WERI-Rb-1 (cell line): Measurements from ENCODE around the gene STOM.

ENCODE experiments used
- DNase-seq: peaks from one replicate; pipeline ENCODE4 v3.0.0-alpha.2; 2020
- H3K27ac ChIP-seq: fragments of 250-450 bp; sonication (Bioruptor Pico); 2 replicates; pipeline ENCODE4 v1.5.1; 2020; ENCODE audit warnings: mild to moderate bottlenecking, moderate library complexity
- H3K27me3 ChIP-seq: fragments of 250-450 bp; sonication (Bioruptor Pico); 2 replicates; pipeline ENCODE4 v1.5.1; 2021; ENCODE audit warnings: mild to moderate bottlenecking, low read depth, moderate library complexity; ENCODE audit not compliant: insufficient read depth, severe bottlenecking
- H3K36me3 ChIP-seq: fragments of 250-450 bp; sonication (Bioruptor Pico); 2 replicates; pipeline ENCODE4 v1.5.1; 2020; ENCODE audit warnings: mild to moderate bottlenecking, moderate library complexity
- H3K4me3 ChIP-seq: 2 replicates; pipeline ENCODE4 v1.5.1; 2011; ENCODE audit warnings: low read depth, mild to moderate bottlenecking, control low read depth, low read length
- H3K9me3 ChIP-seq: fragments of 250-450 bp; sonication (Bioruptor Pico); 2 replicates; pipeline ENCODE4 v1.5.1; 2021; ENCODE audit warnings: mild to moderate bottlenecking, moderate library complexity; ENCODE audit not compliant: severe bottlenecking
- CTCF ChIP-seq: IDR thresholded peaks from 2 replicates; pipeline ENCODE4 v1.5.1; 2011; ENCODE audit warnings: low read depth, mild to moderate bottlenecking, control low read depth, inconsistent platforms, low read length

STOM gene

GRCh38 chr9:121358751-121359150 is 11.3 kb downstream of the STOM start:
- H3K36me3 ChIP-seq: no peaks in the 10 kb centered on the region
- H3K27me3 ChIP-seq: no peaks in the 10 kb centered on the region
- H3K27ac ChIP-seq: no peak overlapping the region
- H3K4me3 ChIP-seq: no peak overlapping the region
- no peak for DNase-seq
- TF ChIP-seq CTCF: no peak
- no peaks in the 10 kb centered on the region for H3K9me3 ChIP-seq

GRCh38 chr9:121357011-121357410 is 13.0 kb downstream of the STOM start:
- Histone ChIP-seq H3K27ac (no peak overlapping the region), H3K4me3 (no peak overlapping the region), H3K9me3 (no peaks in the 10 kb centered on the region), H3K27me3 (no peaks in the 10 kb centered on the region), H3K36me3 (no peaks in the 10 kb centered on the region)
- DNase-seq: no peak
- TF ChIP-seq CTCF: no peak

- Histone ChIP-seq H3K36me3 (no peaks in the 10 kb centered on the region), H3K9me3 (no peaks in the 10 kb centered on the region), H3K4me3 (no peak overlapping the region), H3K27me3 (no peaks in the 10 kb centered on the region), H3K27ac (no peak overlapping the region)
- TF ChIP-seq CTCF: no peak
- DNase-seq: no peak
These were observed 15.3 kb downstream of the STOM start for GRCh38 chr9:121354762-121355161.

GRCh38 chr9:121354141-121354540 is 15.9 kb downstream of the STOM start:
- no peak for DNase-seq
- H3K27ac ChIP-seq: no peak overlapping the region
- H3K36me3 ChIP-seq: no peaks in the 10 kb centered on the region
- no peaks in the 10 kb centered on the region for H3K9me3 ChIP-seq
- no peaks in the 10 kb centered on the region for H3K27me3 ChIP-seq
- no peak for TF ChIP-seq CTCF
- H3K4me3 ChIP-seq: no peak overlapping the region

GRCh38 chr9:121353241-121354061 is 16.6 kb downstream of the STOM start:
- TF ChIP-seq CTCF: no peak
- Histone ChIP-seq H3K4me3 (no peak overlapping the region), H3K27ac (no peak overlapping the region), H3K36me3 (no peaks in the 10 kb centered on the region), H3K27me3 (no peaks in the 10 kb centered on the region), H3K9me3 (no peaks in the 10 kb centered on the region)
- DNase-seq: no peak
